Fibroblast of gingiva (primary cell): ENCODE data around the gene HSFX3.
A peak's percentile ranks its signal among the peaks of the same experiment; 100 is the strongest.
"Not testable (repeated sequence)": the region's sequence is repeated elsewhere in the genome, so short reads cannot be mapped to it uniquely, and the experiment has no call there.

Experiments used
- DNase-seq: peaks from one replicate; pipeline ENCODE4 v3.0.0-alpha.2; 2011; ENCODE audit warnings: low read depth

The HSFX3 gene

DNA sequence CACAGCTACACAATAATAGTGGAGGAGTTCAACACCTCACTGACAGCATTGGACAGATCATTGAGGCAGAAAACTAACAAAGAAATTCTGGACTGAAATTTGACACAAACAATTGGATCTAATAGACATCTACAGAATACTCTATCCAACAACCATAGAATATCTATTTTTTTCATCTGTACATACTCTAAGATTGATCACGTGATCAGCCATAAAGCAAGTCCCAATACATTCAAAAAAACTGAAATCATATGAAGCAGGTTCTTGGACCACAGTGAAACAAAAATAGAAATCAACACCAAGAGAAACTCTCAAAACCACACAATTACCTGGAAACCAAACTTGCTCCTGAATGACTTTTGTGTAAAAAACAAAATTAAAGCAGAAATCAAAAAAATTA, 32.4 kb downstream of the HSFX3 start:
- no peak for DNase-seq

GRCh38 chrX:149516604-149517003, 33.1 kb downstream of the HSFX3 start:
- DNase-seq: no peak

GRCh38 chrX:149515954-149516602, 33.6 kb downstream of the HSFX3 start:
- no peak for DNase-seq

- peak; percentile 42 for DNase-seq
These were observed 35.8 kb downstream of the HSFX3 start for GRCh38 chrX:149513825-149514428.

DNA sequence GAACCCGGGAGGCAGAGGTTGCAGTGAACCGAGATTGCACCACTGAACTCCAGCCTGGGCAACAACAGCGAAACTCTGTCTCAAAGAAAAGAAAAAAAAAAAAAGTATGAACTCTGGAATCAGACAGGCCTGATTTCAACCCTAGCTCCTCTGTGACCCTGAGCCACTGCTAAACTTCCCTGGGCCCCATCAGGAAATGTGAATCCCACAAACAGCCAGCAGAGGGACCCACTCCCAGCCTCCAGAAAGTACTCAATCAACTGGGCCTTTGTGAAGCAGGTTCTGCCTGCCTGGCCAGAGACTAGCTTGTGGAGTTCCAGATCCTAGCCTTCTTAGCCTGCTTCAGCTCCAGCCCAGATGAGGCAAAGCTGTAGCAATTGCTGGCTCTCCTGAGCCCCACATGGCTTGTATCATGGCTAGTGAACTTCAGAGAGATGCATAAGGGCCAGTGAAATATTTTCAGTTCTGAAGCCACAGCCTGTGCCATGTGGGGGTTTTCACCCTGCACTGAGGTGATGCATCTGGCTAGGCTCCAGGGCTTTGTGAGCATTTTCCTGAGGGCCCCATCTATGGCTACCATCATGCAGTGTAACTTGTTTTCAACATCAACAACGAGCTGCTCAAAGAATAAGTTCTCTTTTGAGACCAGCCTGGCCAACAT, 37.4 kb downstream of the HSFX3 start:
- peak; percentile 11 for DNase-seq

- no peak for DNase-seq
These were observed 38.6 kb downstream of the HSFX3 start for GRCh38 chrX:149511081-149511480.

GRCh38 chrX:149510386-149510785, 39.3 kb downstream of the HSFX3 start:
- DNase-seq: no peak

DNA sequence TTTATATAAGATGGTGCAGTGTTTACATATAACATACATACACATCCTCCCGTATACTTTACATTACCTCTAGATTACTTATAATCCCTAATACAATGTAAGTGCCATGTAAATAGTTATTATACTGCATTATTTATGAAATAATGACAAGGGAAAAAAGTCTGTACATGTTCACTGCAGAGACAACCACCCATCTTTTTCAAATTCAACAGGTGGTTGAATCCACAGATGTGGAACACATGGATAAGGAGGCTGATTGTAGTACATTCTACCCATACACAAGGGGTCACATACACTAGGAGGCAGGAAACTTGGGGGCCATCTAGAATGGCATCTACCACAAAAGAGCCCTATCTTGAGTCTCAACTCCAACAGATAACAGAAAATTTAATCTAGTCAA, 41.3 kb downstream of the HSFX3 start:
- no peak for DNase-seq

GRCh38 chrX:149506349-149506748, 43.4 kb downstream of the HSFX3 start:
- no peak for DNase-seq

DNA sequence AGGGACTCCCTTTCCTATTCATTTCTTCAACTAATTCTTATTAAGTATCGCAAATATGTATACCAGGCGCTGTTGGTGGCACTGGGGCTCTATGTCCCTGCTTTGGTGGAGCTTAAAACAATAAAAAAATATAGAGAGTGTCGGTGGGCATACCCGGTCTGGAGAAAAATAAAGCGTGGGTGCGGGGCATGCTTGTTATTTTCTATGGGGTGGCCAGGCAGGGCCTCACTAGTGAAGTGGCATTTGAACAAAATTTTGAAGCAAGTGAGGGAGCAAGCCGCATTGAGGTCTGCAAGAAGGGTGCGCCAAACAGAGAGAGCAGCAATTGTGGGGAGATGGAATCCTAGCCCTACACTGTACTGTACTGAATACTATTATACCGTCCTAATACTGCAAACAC, 44.1 kb downstream of the HSFX3 start:
- no peak for DNase-seq

DNA sequence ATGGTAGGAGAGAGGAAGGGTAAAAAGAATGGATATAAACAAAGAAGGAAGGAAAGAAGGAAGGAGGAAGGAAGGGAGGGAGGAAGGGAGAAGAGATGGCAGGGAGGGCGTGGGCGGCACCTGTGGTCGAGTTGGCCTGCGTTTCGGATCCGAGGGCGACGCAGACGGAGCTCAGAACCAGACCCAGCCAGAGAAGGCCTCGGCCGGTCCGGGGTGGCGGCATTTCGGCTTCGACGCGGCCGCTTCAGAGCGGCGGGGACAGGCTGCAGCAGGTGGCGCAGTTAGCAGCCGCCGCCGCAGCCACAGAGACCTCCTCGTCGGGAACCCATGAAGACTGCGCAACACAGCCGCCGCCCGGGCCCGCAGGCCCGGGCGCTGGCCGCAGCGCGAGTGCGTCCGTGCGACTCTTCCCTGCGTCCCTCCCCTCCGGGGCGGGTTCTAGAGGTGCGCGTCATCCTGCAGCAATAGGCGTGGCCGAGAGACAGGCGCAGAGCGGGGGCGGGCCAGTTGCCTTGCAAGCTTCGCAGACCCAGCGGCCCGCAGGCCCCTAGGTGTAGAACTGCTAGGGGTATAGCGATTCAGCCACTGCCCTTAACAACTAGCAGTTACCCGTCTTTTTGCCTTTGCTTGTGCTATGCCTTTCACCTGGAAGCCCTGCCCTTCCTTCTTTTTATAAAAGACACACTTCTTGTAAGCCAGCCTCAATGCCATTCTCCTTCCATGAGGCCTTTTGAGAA, 44.6 kb downstream of the HSFX3 start, which contains the start of gene IDS:
TSS of gene IDS (minus strand) at position 392 of the 737 bp plus-strand sequence. CDS start at position 223, 169 bp downstream.
- peak; percentile 80 for DNase-seq

DNA sequence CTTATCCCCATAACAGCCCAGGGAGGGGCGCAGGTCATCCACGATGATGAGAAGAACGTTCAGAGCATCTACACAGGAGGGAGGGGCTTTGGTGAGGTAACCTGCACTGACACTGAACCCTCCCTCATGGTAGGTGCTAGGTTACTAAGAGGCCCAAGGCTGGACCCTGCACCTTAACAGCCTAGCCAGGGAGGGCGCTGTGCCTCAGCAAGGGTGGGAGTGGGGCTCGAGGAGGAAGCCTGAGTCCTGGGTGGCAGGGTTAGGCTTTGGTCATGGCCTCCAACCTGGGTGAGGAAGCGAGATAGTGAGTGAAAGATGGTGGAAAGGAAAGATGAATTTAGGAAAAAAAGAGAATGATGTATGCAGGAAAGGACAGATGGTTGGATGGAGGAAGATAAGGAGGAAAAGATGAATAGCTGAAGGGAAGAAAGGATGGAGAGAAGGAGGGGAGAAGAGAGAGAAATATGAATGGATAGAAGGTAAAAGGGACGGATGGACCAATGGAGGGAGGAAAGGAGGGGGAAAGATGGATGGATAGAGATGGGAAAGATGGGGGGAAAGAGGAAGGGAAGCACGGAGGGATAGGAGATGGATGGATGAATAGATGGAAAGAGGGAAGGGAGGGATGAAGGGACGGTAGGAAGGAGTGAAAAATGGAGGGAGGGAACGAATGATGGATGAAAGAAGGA, 45.4 kb downstream of the HSFX3 start:
- DNase-seq: no peak

GRCh38 chrX:149503446-149503845, 46.3 kb downstream of the HSFX3 start:
- DNase-seq: peak; percentile 60

DNA sequence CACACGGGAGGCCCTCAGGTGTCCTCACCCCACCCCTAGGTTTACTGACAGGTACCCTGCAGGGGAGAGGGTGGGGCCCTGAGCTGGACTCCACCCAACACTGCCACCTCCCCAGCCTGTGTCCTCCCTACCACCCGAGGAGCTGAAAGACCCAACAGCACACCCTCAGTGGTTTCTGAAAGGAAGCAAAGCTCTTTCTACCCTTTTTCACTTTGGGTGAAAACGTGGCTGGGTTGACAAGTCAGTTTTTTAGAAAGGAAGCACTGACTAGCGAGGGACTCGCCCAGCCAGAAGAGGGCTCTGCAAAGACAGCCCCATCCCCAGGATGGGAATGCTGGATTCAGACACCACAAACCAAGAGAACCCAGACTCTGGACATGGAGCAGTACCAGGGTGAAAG, 46.8 kb downstream of the HSFX3 start:
- not testable (repeated sequence) for DNase-seq

- no peak for DNase-seq
These were observed 50.0 kb downstream of the HSFX3 start for GRCh38 chrX:149499766-149500165.

GRCh38 chrX:149498767-149499166, 51.0 kb downstream of the HSFX3 start:
- no peak for DNase-seq
